Measurements from ENCODE around the gene CAT.

- TF ChIP-seq EZH2phosphoT487 (IDR thresholded peaks at IDR 0.05; ENCODE audit: insufficient read depth, low read depth) (no peak), EZH2 (IDR thresholded peaks at IDR 0.05; ENCODE audit: insufficient read depth, poor library complexity, severe bottlenecking) (no peak)
These were observed 68.9 kb downstream of the CAT start for GRCh38 chr11:34507610-34508009.

Data from GM23248 (cell line).